ENCODE measurements around the gene MAST4. TPM values are rescaled to one million over a fixed set of nuclear protein-coding genes. Genes with fewer than 3 reads are reported as not detected.

The MAST4 gene
- total and polyA plus RNA-seq, 8 donors = 5.9 to 29.7 (median 10.0) TPM

DNA sequence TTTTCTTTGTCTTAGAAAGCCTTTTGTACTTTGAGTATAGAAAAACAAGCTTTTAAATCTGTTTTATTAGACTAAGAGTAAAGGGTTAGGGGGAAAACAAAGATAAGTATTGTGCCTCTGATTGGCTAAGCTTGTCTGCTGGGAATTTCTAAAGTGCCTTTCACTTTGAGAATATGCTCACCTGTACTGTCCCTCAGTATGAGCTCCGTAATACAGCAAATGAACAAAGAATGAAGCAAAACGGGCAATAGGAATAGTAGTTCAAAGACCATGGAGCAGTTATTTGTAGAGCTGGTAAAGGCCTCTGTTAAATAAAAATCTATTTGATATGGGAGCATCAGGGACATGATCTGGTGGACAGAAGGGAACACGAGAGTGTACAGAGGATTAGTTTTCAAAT, 277.8 kb downstream of the MAST4 start:
- 47 to 49% methylated on average over 3 of the region's 3 CpGs for WGBS, 2 donors
- no peak for DNase-seq
- Histone ChIP-seq H3K4me3 (no peak overlapping the region), H3K27me3 (no peaks in the 10 kb centered on the region), H3K27ac (peak overlapping the region in 1 of 4 donors; percentile 42), H3K4me1 (peaks cover 0 to 3% (median 0%) of the 10 kb centered on the region in 3 donors), H3K36me3 (no peaks in the 10 kb centered on the region), H3K9me3 (no peaks in the 10 kb centered on the region)
- ATAC-seq = peak in 3 of 4 donors; percentile 40 to 69 (median 43)
- no peak for FAIRE-seq
- intact Hi-C loops (cut with DNase I) = no loop called here
- TF ChIP-seq, protein P1, sequence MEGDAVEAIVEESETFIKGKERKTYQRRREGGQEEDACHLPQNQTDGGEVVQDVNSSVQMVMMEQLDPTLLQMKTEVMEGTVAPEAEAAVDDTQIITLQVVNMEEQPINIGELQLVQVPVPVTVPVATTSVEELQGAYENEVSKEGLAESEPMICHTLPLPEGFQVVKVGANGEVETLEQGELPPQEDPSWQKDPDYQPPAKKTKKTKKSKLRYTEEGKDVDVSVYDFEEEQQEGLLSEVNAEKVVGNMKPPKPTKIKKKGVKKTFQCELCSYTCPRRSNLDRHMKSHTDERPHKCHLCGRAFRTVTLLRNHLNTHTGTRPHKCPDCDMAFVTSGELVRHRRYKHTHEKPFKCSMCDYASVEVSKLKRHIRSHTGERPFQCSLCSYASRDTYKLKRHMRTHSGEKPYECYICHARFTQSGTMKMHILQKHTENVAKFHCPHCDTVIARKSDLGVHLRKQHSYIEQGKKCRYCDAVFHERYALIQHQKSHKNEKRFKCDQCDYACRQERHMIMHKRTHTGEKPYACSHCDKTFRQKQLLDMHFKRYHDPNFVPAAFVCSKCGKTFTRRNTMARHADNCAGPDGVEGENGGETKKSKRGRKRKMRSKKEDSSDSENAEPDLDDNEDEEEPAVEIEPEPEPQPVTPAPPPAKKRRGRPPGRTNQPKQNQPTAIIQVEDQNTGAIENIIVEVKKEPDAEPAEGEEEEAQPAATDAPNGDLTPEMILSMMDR (IDR thresholded peaks at IDR 0.05) = no peak

GRCh38 chr5:66875315-66875714, 279.1 kb downstream of the MAST4 start:
- no peak overlapping the region for H3K27ac ChIP-seq
- no peaks in the 10 kb centered on the region for H3K36me3 ChIP-seq
- TF ChIP-seq, protein P1 (IDR thresholded peaks at IDR 0.05) = no peak
- DNase-seq (no peak), FAIRE-seq (no peak), ATAC-seq (no peak)
- peaks cover 0 to 3% (median 0%) of the 10 kb centered on the region in 3 donors for H3K4me1 ChIP-seq
- intact Hi-C loops (cut with DNase I) = no loop called here
- no peak overlapping the region for H3K4me3 ChIP-seq
- H3K9me3 ChIP-seq = no peaks in the 10 kb centered on the region
- H3K27me3 ChIP-seq = no peaks in the 10 kb centered on the region

DNA sequence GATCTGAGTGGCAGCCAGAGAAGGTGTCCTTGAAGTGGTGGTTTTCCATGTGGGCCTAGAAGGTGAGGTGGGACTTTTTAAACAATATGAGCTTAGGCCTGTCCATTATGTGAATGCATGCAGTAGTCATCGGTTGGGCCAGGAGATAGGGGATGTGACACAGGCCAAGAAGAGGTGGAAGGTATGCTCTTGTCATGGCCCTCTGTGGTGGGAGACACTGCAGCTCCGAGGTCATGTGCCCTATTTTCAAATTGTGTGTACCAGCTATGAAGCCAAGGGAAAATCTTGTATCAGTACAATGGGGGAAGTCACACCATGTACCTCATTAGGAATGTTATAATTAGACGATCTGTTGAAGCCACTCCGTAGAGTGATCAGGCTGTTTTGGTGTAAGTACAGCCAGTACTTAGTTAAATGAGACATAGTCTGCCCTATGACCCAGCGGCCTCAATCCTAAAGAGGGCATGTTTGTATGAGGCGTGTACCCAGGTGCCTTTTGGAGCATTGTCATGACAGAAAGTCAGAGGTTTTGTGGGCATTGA, 280.1 kb downstream of the MAST4 start:
- 92 to 94% methylated on average over 6 of the region's 6 CpGs for WGBS, 2 donors
- no peaks in the 10 kb centered on the region for H3K36me3 ChIP-seq
- intact Hi-C loops (cut with DNase I) = no loop called here
- H3K27ac ChIP-seq = no peak overlapping the region
- ATAC-seq (no peak), FAIRE-seq (no peak), DNase-seq (no peak)
- H3K4me3 ChIP-seq = no peak overlapping the region
- H3K4me1 ChIP-seq = peaks cover 0 to 3% (median 3%) of the 10 kb centered on the region in 3 donors
- H3K9me3 ChIP-seq = no peaks in the 10 kb centered on the region
- no peaks in the 10 kb centered on the region for H3K27me3 ChIP-seq
- TF ChIP-seq, protein P1 (IDR thresholded peaks at IDR 0.05) = no peak

GRCh38 chr5:66877843-66878242, 281.6 kb downstream of the MAST4 start:
- Histone ChIP-seq H3K27me3 (no peaks in the 10 kb centered on the region), H3K4me1 (peaks cover 3 to 13% (median 10%) of the 10 kb centered on the region in 3 donors), H3K27ac (peak overlapping the region in 2 of 4 donors; percentile 25 to 29), H3K9me3 (no peaks in the 10 kb centered on the region), H3K36me3 (no peaks in the 10 kb centered on the region), H3K4me3 (no peak overlapping the region)
- intact Hi-C loops (cut with DNase I) = no loop called here
- TF ChIP-seq, protein P1 (IDR thresholded peaks at IDR 0.05) = no peak
- FAIRE-seq (no peak), DNase-seq (no peak), ATAC-seq (peak in 2 of 4 donors; percentile 27 to 49)
- WGBS, 2 donors = 61 to 67% methylated on average over 3 of the region's 3 CpGs

DNA sequence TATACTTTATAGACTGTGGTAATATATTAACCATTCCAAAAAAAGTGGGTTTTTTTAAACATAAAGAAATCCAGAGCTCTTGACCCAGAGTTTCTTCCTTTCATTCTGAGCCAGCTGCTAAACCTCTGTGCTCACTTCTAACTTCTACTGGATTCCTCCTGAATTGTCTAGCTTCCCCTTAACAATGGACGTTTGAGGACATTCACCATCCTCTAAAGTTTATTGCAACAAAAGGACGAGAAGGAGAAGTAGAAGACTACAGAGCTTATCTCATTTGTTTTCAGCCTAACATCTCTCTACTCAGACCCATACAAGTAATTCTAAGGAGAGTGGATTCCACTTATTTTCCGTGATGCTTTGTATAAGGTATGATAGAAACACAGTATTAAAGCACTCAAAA, 284.2 kb downstream of the MAST4 start:
- WGBS, 2 donors = 75 to 80% methylated on average over 3 of the region's 3 CpGs
- intact Hi-C loops (cut with DNase I) = no loop called here
- FAIRE-seq = no peak

More for the DNA sequence above, 284.2 kb downstream of the MAST4 start:
- no peaks in the 10 kb centered on the region for H3K9me3 ChIP-seq
- no peak overlapping the region for H3K27ac ChIP-seq
- peaks cover 0 to 13% (median 10%) of the 10 kb centered on the region in 3 donors for H3K4me1 ChIP-seq
- ATAC-seq (no peak), DNase-seq (no peak)
- TF ChIP-seq, protein P1 (IDR thresholded peaks at IDR 0.05) = no peak
- H3K4me3 ChIP-seq = no peak overlapping the region
- no peaks in the 10 kb centered on the region for H3K27me3 ChIP-seq
- no peaks in the 10 kb centered on the region for H3K36me3 ChIP-seq

All from pancreas (tissue), 10 donors.